Testis (tissue), 3 donors: ENCODE measurements around the gene NCK2. TPM values are rescaled to one million over a fixed set of nuclear protein-coding genes. Genes with fewer than 3 reads are reported as not detected.

Experiments
- DNase-seq: peaks from one replicate; pipeline ENCODE4 v3.0.0-alpha.2; 2019
- H3K27ac ChIP-seq, 2 donors: fragments of 200-600 bp; sonication (generic); one replicate each; pipeline ENCODE4 v1.5.1; 2019
- H3K27me3 ChIP-seq: fragments of 200-600 bp; sonication (generic); one replicate; pipeline ENCODE4 v1.5.1; 2019
- H3K36me3 ChIP-seq: fragments of 200-600 bp; sonication (generic); one replicate; pipeline ENCODE4 v1.5.1; 2017; ENCODE audit warnings: low read depth; ENCODE audit errors: missing control alignments
- H3K4me1 ChIP-seq: fragments of 200-600 bp; sonication (generic); one replicate; pipeline ENCODE4 v1.5.1; 2019
- H3K4me3 ChIP-seq, 2 donors: fragments of 200-600 bp; sonication (generic); one replicate each; pipeline ENCODE4 v1.5.1; 2017 to 2019
- H3K9me3 ChIP-seq: fragments of 200-600 bp; sonication (generic); one replicate; pipeline ENCODE4 v1.5.1; 2017
- POLR2A ChIP-seq: fragments of 450-650 bp; IDR thresholded peaks from one replicate; pipeline ENCODE4 v1.6.1; 2017; ENCODE audit warnings: antibody characterized with exemption, mild to moderate bottlenecking, moderate library complexity
- WGBS, 2 donors: methylation state at CpG; one replicate each; pipeline ENCODE4 v1.1.5; 2018; 5-methylcytosine and 5-hydroxymethylcytosine counted together
- intact Hi-C: fragments of 100-400 bp; cut with DNase I; formaldehyde crosslinking; loops from one replicate; pipeline ENCODE4 v1.15.1; 2023; ENCODE audit warnings: low total_unique reads
- polyA plus RNA-seq: library from polyadenylated mRNA; stranded (reverse); fragments of 350-450 nt; fragmentation: Illumina TruSeq; extraction: RNeasy Lipid Tissue Mini Kit (QIAGEN cat#74804); gene quantifications from one replicate; pipeline ENCODE4 v1.2.3, GENCODE V29; 2014; ENCODE audit warnings: low read depth, low replicate concordance; ENCODE audit not compliant: insufficient read depth
- total RNA-seq, 2 donors: library from RNA; depleted of rRNA; stranded (reverse); fragments of >200 nt; gene quantifications; one replicate each; pipeline ENCODE4 v1.2.3, GENCODE V29; 2016
- TF ChIP-seq, protein P1 (sequence below), 3 experiments: fragments of 450-650 bp in 2 of 3; fragments of 200-600 bp in 1 of 3; sonication (generic) in 1 of 3; IDR thresholded peaks; one replicate each; pipeline ENCODE4 v1.5.1; 2016 to 2019; ENCODE audit warnings: antibody characterized with exemption in 3 of 3, mild to moderate bottlenecking in 2 of 3, moderate library complexity in 1 of 3

NCK2 gene
- total and polyA plus RNA-seq, 3 donors from 2014 or later = 67.7 to 168 (median 105) TPM

GRCh38 chr2:105847056-105847455 lies 102.3 kb downstream of the NCK2 start:
- H3K9me3 ChIP-seq = no peaks in the 10 kb centered on the region
- no peak overlapping the region for H3K4me3 ChIP-seq
- intact Hi-C loops = no loop called here
- WGBS, 2 donors = 66 to 93% methylated on average over 2 of the region's 2 CpGs
- H3K36me3 ChIP-seq = no peaks in the 10 kb centered on the region
- DNase-seq = no peak
- H3K27ac ChIP-seq = no peak overlapping the region
- no peaks in the 10 kb centered on the region for H3K27me3 ChIP-seq
- TF ChIP-seq, protein P1, sequence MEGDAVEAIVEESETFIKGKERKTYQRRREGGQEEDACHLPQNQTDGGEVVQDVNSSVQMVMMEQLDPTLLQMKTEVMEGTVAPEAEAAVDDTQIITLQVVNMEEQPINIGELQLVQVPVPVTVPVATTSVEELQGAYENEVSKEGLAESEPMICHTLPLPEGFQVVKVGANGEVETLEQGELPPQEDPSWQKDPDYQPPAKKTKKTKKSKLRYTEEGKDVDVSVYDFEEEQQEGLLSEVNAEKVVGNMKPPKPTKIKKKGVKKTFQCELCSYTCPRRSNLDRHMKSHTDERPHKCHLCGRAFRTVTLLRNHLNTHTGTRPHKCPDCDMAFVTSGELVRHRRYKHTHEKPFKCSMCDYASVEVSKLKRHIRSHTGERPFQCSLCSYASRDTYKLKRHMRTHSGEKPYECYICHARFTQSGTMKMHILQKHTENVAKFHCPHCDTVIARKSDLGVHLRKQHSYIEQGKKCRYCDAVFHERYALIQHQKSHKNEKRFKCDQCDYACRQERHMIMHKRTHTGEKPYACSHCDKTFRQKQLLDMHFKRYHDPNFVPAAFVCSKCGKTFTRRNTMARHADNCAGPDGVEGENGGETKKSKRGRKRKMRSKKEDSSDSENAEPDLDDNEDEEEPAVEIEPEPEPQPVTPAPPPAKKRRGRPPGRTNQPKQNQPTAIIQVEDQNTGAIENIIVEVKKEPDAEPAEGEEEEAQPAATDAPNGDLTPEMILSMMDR (IDR thresholded peaks at IDR 0.05) = no peak
- TF ChIP-seq POLR2A = no peak
- H3K4me1 ChIP-seq = no peaks in the 10 kb centered on the region

- Histone ChIP-seq H3K9me3 (no peaks in the 10 kb centered on the region), H3K27ac (no peak overlapping the region), H3K27me3 (no peaks in the 10 kb centered on the region), H3K36me3 (no peaks in the 10 kb centered on the region), H3K4me3 (no peak overlapping the region), H3K4me1 (no peaks in the 10 kb centered on the region)
- 59 to 62% methylated on average over 7 of the region's 7 CpGs for WGBS, 2 donors
- no peak for DNase-seq
- TF ChIP-seq POLR2A = no peak
- intact Hi-C loops = no loop called here
Observed at GRCh38 chr2:105848367-105848766, 103.7 kb downstream of the NCK2 start.

DNA sequence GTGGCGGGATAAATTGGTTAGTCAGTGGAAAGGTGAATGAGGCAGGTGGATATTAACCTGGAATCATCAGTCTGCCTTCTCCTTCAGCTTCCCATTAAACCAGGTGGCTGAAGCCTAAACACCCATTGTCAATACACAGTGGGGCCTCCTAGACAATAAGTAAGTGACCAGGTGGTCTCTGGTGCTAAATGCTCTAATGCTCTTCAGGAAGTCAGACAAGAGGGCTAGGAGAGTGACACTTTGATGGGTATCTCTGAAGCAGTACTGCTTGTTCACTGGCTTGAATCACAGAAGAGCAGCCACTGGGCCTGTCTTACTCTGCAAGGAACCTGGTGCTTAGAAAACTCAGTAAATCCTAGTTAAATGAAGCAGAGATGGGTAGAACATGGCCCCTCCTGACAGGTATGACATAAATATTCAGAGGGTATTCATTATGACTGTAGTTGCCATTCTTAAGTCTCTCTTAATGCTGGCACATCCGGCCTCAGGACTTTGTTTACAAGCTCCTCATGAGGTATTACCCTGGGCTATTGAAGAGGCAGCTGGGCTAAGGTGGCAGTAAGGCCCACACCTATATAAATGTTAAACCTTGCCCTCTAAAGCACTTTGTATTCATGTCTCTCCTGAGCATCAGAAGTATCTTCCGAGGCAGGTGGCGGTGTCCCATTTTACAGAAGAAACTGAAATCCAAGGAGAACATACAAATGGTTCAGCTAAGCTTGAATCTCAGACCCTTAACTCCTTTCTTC lies 104.9 kb downstream of the NCK2 start:
- no peak for DNase-seq
- no peak overlapping the region for H3K4me3 ChIP-seq
- TF ChIP-seq POLR2A = no peak
- TF ChIP-seq, protein P1 (IDR thresholded peaks at IDR 0.05) = no peak
- no peaks in the 10 kb centered on the region for H3K36me3 ChIP-seq
- H3K4me1 ChIP-seq = no peaks in the 10 kb centered on the region
- H3K9me3 ChIP-seq = no peaks in the 10 kb centered on the region
- no peaks in the 10 kb centered on the region for H3K27me3 ChIP-seq
- 95 to 100% methylated on average over 4 of the region's 4 CpGs for WGBS, 2 donors
- H3K27ac ChIP-seq = no peak overlapping the region
- intact Hi-C loops = no loop called here

DNA sequence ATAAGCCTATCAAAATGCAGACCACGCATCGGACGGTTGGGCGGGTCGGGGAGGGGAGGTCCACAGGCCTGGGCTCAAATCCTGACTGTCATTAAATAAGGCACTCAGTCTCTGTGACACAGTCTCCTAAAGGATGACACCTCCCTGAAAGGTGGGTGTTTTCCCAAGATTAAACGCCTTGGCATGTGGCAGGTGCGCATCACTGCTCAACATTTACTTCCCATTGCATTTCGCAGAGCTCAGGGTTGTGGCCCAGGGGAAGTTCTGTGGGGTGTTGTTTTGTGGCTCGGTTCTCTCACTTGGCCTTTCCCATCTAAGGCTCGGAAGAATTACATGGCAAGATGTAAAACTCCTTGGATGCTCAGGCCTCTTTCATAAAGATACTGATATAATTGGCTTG lies 107.4 kb downstream of the NCK2 start:
- 70 to 93% methylated on average over 10 of the region's 10 CpGs for WGBS, 2 donors
- intact Hi-C loops = no loop called here

DNA sequence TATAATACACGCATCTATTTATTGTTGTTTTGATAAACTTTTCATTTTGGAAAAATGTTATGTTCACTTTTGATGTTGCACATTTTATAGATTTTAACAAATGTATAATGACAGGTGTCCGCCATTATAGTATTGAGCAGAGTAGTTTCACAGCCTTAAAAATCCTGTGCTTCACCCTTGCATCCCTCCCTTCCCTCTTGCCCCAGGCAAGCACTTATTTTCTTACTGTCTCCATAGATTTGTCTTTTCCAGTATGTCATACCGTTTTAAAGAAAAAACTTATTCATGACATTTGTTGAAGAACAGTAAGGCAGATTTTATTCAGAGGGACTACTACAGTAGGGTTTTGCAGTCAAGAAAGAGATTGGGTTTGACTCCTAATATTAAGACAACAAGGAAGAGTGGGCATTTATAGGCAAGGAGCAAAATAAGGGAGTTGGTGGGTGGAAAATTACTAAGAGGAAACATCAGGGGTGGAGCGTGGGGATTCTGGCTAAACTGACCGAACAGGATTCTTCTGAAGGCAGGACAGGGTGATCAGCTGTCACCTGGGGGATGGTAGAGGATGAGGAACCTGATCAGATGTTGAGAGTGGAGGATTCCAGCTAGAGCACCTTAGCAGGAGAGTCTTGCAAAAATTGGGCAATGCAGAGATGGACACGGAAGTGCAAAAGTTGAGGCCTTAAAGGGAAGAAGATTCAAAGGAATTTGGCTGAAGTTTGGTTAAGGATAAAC lies 108.8 kb downstream of the NCK2 start:
- intact Hi-C loops = no loop called here
- WGBS, 2 donors = 87 to 91% methylated on average over 6 of the region's 6 CpGs
- Histone ChIP-seq H3K9me3 (no peaks in the 10 kb centered on the region), H3K4me3 (no peak overlapping the region), H3K4me1 (no peaks in the 10 kb centered on the region), H3K27me3 (no peaks in the 10 kb centered on the region), H3K27ac (no peak overlapping the region), H3K36me3 (no peaks in the 10 kb centered on the region)
- no peak for DNase-seq
- TF ChIP-seq, protein P1 (IDR thresholded peaks at IDR 0.05) = no peak
- TF ChIP-seq POLR2A = no peak

More for the DNA sequence above, 107.4 kb downstream of the NCK2 start:
- Histone ChIP-seq H3K27me3 (no peaks in the 10 kb centered on the region), H3K9me3 (no peaks in the 10 kb centered on the region), H3K4me3 (peak overlapping the region in 1 of 2 donors; percentile 40), H3K36me3 (no peaks in the 10 kb centered on the region), H3K27ac (no peak overlapping the region), H3K4me1 (no peaks in the 10 kb centered on the region)
- no peak for DNase-seq
- no peak for TF ChIP-seq POLR2A
- TF ChIP-seq, protein P1 (IDR thresholded peaks at IDR 0.05) = no peak
